GM12878 (cell line): ENCODE measurements around the gene PHF23. TPM values are rescaled to one million over a fixed set of nuclear protein-coding genes. Genes with fewer than 3 reads are reported as not detected.

Experiments
- ATF2 ChIP-seq: IDR thresholded peaks from 2 replicates; pipeline ENCODE4 v1.6.1; 2012; ENCODE audit warnings: low read length, inconsistent platforms
- EGR1 ChIP-seq, 2 experiments: IDR thresholded peaks; 1 replicate in 1 of 2; 2 replicates in 1 of 2; pipeline ENCODE4 v1.6.1; 2011 to 2012; ENCODE audit warnings: low read depth in 2 of 2, low read length in 2 of 2, borderline replicate concordance in 1 of 2, mild to moderate bottlenecking in 1 of 2, moderate library complexity in 1 of 2
- IKZF2 ChIP-seq, 2 experiments: fragments of 450-650 bp; IDR thresholded peaks; 2 replicates each; pipeline ENCODE4 v1.6.1; 2017; ENCODE audit warnings: mild to moderate bottlenecking in 2 of 2, moderate library complexity in 2 of 2
- JUND ChIP-seq: IDR thresholded peaks from 2 replicates; pipeline ENCODE4 v1.6.1; 2012; ENCODE audit warnings: low read depth, mild to moderate bottlenecking, low read length, improper control_type of control experiment, moderate library complexity
- LARP7 ChIP-seq: fragments of 450-650 bp; IDR thresholded peaks from 2 replicates; pipeline ENCODE4 v1.6.1; 2017; ENCODE audit warnings: mild to moderate bottlenecking
- SMAD5 ChIP-seq: IDR thresholded peaks from 2 replicates; pipeline ENCODE4 v1.6.1; 2016; ENCODE audit warnings: antibody characterized with exemption, low read depth
- SP1 ChIP-seq: IDR thresholded peaks from one replicate; pipeline ENCODE4 v1.6.1; 2011; ENCODE audit warnings: low read depth, low read length
- TBL1XR1 ChIP-seq: IDR thresholded peaks from 2 replicates; pipeline ENCODE4 v1.6.1; 2012; ENCODE audit warnings: low read depth, low read length, improper control_type of control experiment
- ZNF687 ChIP-seq: fragments of 450-650 bp; IDR thresholded peaks from 2 replicates; pipeline ENCODE4 v1.6.1; 2017; ENCODE audit warnings: mild to moderate bottlenecking, moderate library complexity
- polyA plus RNA-seq, 11 experiments: library from polyadenylated mRNA; depleted of rRNA in 4 of 11; unstranded in 6 of 11; stranded (reverse) in 5 of 11; fragments of >200 nt; fragmentation: Nextera tagmentation in 4 of 11; fragmentation: Illumina TruSeq in 1 of 11; extraction: Ambion mirVana in 4 of 11; extraction: Trizol in 1 of 11; gene quantifications; 1 replicate in 1 of 11; 2 replicates in 10 of 11; pipeline versions ENCODE4 v1.2.1 to v1.2.3, GENCODE V29; 2011 to 2016; ENCODE audit warnings: inconsistent platforms in 2 of 11, missing spikeins in 2 of 11, low read depth in 1 of 11
- total RNA-seq, 4 experiments: library from RNA; depleted of rRNA in 3 of 4; stranded (reverse); fragments of >200 nt in 3 of 4; fragmentation: Illumina TruSeq in 1 of 4; extraction: Trizol in 1 of 4; gene quantifications; 2 replicates each; pipeline versions ENCODE4 v1.2.1 to v1.2.3, GENCODE V29; 2013 to 2021

The PHF23 gene
- total and polyA plus RNA-seq, 10 of the 15 experiments (the other 5 are each of a cell fraction or from before 2014, with no cell fraction given) = 8.2 to 84.8 (median 32.6) TPM

- TF ChIP-seq ATF2 (no peak), IKZF2 (IDR thresholded peaks at IDR 0.05) (peak; percentile 19 to 58; a peak in 3 of 4 replicates), SMAD5 (no peak), JUND (no peak), LARP7 (peak; percentile 81), TBL1XR1 (no peak), ZNF687 (0 out of 2 replicates have a peak, but pooled peaks have one; percentile 35), EGR1 (IDR thresholded peaks at IDR 0.05; ENCODE audit: borderline replicate concordance in 1 of 2, low read depth in 2 of 2, low read length in 2 of 2) (peak in 1 of 2 experiments; percentile 87; a peak in 2 of 3 replicates), SP1 (peak; percentile 36)
These were observed 2.8 kb upstream of the PHF23 start, which contains the start of gene GABARAP (continued) for GRCh38 chr17:7241783-7242716.
